SJSA1 (cell line): ENCODE measurements around the gene TUT4. TPM values are rescaled to one million over a fixed set of nuclear protein-coding genes. Genes with fewer than 3 reads are reported as not detected.

Experiments
- DNase-seq, 2 experiments: peaks; one replicate each; pipeline ENCODE4 v3.0.0-alpha.2; 2015 to 2020; ENCODE audit warnings: low spot score in 2 of 2, low read depth in 1 of 2
- H3K27ac ChIP-seq: fragments of 250-450 bp; sonication (Bioruptor Pico); 2 replicates; pipeline ENCODE4 v1.5.1; 2020; ENCODE audit warnings: mild to moderate bottlenecking, moderate library complexity
- H3K27me3 ChIP-seq: fragments of 250-450 bp; sonication (Bioruptor Pico); replicated peaks from 2 replicates; pipeline ENCODE4 v1.5.1; 2020; ENCODE audit warnings: mild to moderate bottlenecking, moderate library complexity
- H3K36me3 ChIP-seq: fragments of 250-450 bp; sonication (Bioruptor Pico); 2 replicates; pipeline ENCODE4 v1.5.1; 2020; ENCODE audit warnings: mild to moderate bottlenecking
- H3K4me1 ChIP-seq: fragments of 250-450 bp; sonication (Bioruptor Pico); replicated peaks from 2 replicates; pipeline ENCODE4 v1.6.1; 2021; ENCODE audit warnings: mild to moderate bottlenecking
- H3K4me3 ChIP-seq: fragments of 250-450 bp; sonication (Bioruptor Pico); 2 replicates; pipeline ENCODE4 v1.5.1; 2020; ENCODE audit warnings: mild to moderate bottlenecking
- H3K9me3 ChIP-seq: fragments of 250-450 bp; sonication (Bioruptor Pico); replicated peaks from 2 replicates; pipeline ENCODE4 v1.5.1; 2020; ENCODE audit warnings: mild to moderate bottlenecking
- total RNA-seq: library from RNA; depleted of rRNA; stranded (reverse); fragments of >200 nt; shearing (Covaris generic); gene quantifications from 2 replicates; pipeline ENCODE4 v1.2.3, GENCODE V29; 2014

The TUT4 gene
- total RNA-seq, 1 experiment from 2014 or later, result 28.2 TPM

GRCh38 chr1:52503706-52504105 lies 49.2 kb downstream of the TUT4 start:
- no peaks in the 10 kb centered on the region for H3K4me1 ChIP-seq
- DNase-seq, result no peak
- no peaks in the 10 kb centered on the region for H3K27me3 ChIP-seq
- peaks cover 8% of the 10 kb centered on the region for H3K36me3 ChIP-seq
- no peak overlapping the region for H3K4me3 ChIP-seq
- no peak overlapping the region for H3K27ac ChIP-seq
- H3K9me3 ChIP-seq, result no peaks in the 10 kb centered on the region

GRCh38 chr1:52502789-52503188 lies 50.1 kb downstream of the TUT4 start:
- no peak overlapping the region for H3K4me3 ChIP-seq
- H3K27me3 ChIP-seq, result no peaks in the 10 kb centered on the region
- no peaks in the 10 kb centered on the region for H3K4me1 ChIP-seq
- no peak for DNase-seq
- H3K9me3 ChIP-seq, result no peaks in the 10 kb centered on the region
- no peak overlapping the region for H3K27ac ChIP-seq
- H3K36me3 ChIP-seq, result peaks cover 8% of the 10 kb centered on the region

GRCh38 chr1:52487632-52488031 lies 65.3 kb downstream of the TUT4 start:
- H3K27ac ChIP-seq, result no peak overlapping the region
- no peak overlapping the region for H3K4me3 ChIP-seq
- no peaks in the 10 kb centered on the region for H3K4me1 ChIP-seq
- H3K9me3 ChIP-seq, result no peaks in the 10 kb centered on the region
- no peak for DNase-seq
- no peaks in the 10 kb centered on the region for H3K27me3 ChIP-seq
- H3K36me3 ChIP-seq, result peaks cover 40% of the 10 kb centered on the region

- no peak for DNase-seq
- H3K27ac ChIP-seq, result no peak overlapping the region
- H3K27me3 ChIP-seq, result no peaks in the 10 kb centered on the region
- H3K4me3 ChIP-seq, result no peak overlapping the region
- peaks cover 27% of the 10 kb centered on the region for H3K36me3 ChIP-seq
- no peaks in the 10 kb centered on the region for H3K4me1 ChIP-seq
- no peaks in the 10 kb centered on the region for H3K9me3 ChIP-seq
These were observed 70.4 kb downstream of the TUT4 start for GRCh38 chr1:52482326-52483004.

DNA sequence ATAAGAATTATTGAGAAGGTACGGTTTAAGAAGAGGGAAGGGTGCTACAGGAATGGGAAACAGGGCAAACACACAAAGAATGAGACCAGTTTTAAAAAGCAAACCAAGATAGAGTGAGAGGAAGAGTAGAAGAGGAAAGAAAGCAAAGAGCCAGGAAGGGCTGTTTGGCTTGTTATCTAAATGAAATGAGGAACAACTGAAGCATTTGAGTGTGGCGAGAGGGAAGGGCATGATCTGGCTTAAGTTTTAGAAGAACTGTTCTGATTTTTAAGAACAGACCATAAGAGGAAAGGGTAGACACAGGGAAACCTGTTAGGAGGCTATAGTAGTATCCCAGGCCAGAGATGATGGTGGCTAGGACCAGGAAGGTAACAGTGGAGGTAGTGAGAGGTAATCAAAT lies 73.8 kb downstream of the TUT4 start:
- H3K4me3 ChIP-seq, result no peak overlapping the region
- no peak for DNase-seq
- no peak overlapping the region for H3K27ac ChIP-seq

DNA sequence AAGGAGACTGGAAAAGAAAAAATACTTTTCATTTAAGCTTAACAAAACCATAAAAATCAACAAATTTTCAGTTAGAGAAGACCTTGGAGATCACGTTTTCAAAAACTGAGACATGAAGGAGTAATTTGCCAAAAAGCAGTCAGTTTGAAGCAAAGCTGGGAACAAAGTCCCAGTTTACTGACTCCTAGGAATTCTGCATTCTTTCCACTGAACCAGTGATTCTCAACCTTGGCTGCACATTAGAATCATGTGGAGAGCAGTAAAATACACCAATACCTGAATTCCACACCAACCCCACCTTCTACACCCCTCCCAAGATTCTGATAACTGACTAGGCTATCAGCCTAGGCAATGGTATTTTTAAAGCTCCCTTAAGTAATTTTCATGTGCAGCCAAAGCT lies 75.0 kb downstream of the TUT4 start:
- H3K27ac ChIP-seq, result no peak overlapping the region
- H3K4me1 ChIP-seq, result no peaks in the 10 kb centered on the region
- no peak overlapping the region for H3K4me3 ChIP-seq
- no peaks in the 10 kb centered on the region for H3K9me3 ChIP-seq
- H3K36me3 ChIP-seq, result peaks cover 36% of the 10 kb centered on the region
- DNase-seq, result no peak
- no peaks in the 10 kb centered on the region for H3K27me3 ChIP-seq

More for the DNA sequence above, 73.8 kb downstream of the TUT4 start:
- no peaks in the 10 kb centered on the region for H3K9me3 ChIP-seq
- H3K36me3 ChIP-seq, result peaks cover 33% of the 10 kb centered on the region
- no peaks in the 10 kb centered on the region for H3K4me1 ChIP-seq
- H3K27me3 ChIP-seq, result no peaks in the 10 kb centered on the region

GRCh38 chr1:52476943-52477342 lies 75.9 kb downstream of the TUT4 start:
- DNase-seq, result no peak
- Histone ChIP-seq H3K4me1 (no peaks in the 10 kb centered on the region), H3K4me3 (no peak overlapping the region), H3K27me3 (no peaks in the 10 kb centered on the region), H3K36me3 (peaks cover 36% of the 10 kb centered on the region), H3K9me3 (no peaks in the 10 kb centered on the region), H3K27ac (no peak overlapping the region)

DNA sequence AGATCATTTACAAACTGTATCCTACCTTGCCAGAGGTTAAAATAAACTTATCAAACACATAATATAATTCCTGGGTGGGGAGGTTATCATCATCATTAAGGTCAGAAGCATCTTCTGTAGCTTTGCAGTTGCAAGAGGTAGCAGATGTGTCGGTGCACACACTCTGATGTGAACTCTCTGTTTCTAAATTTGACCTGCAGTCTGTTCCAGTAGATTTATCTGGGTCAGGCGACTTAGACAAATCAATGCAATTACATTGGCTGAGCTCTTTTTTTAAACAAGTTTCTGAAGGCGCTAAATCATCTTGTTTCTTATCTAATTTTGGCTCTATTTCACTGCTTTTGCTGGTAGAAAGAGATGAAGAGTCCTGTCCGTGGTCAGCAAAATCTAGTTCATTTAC lies 78.1 kb downstream of the TUT4 start:
- Histone ChIP-seq H3K9me3 (no peaks in the 10 kb centered on the region), H3K4me3 (no peak overlapping the region), H3K36me3 (peaks cover 29% of the 10 kb centered on the region), H3K27ac (no peak overlapping the region), H3K4me1 (no peaks in the 10 kb centered on the region), H3K27me3 (no peaks in the 10 kb centered on the region)
- no peak for DNase-seq

DNA sequence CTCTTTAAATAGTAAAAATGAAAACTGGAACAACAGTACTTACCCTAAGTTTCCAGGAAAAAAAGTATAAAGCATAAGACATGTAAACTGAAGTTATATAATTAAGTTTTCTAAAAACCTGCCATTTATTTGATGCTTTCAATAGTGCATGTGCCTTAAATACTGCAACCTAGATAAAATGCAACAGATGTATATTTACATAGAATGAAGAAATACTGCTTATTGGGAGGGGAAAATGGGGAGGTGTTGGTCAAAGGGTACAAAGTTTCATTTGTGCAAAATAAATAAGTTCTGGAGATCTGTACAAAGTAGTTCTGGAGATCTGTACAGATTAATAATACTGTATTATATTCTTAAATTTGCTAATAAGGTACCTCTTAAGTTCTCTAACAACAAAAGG lies 79.9 kb downstream of the TUT4 start:
- no peak overlapping the region for H3K4me3 ChIP-seq
- no peaks in the 10 kb centered on the region for H3K4me1 ChIP-seq
- no peak for DNase-seq
- peaks cover 21% of the 10 kb centered on the region; the same call in 1 of the 2 replicates for H3K36me3 ChIP-seq
- no peak overlapping the region for H3K27ac ChIP-seq
- no peaks in the 10 kb centered on the region for H3K27me3 ChIP-seq
- no peaks in the 10 kb centered on the region for H3K9me3 ChIP-seq

GRCh38 chr1:52472384-52472783 lies 80.5 kb downstream of the TUT4 start:
- H3K4me3 ChIP-seq, result no peak overlapping the region

DNA sequence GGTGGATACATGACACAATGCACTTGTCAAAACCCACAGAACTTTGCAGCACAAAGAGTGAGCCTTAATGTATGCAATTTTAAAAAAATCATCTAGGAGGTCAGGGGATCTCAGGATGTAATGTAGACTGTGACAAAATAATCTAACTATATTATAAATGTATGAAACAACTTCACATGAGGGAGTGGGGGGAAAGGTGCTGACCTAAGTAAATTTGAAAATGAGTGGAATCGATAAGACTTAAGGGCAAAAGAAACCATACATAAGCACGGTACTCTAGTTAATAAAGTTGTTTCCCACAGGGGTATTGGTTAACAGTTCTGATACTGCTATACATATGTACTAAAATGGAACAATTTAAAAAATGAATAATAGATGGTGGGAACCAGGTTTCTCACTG lies 83.8 kb downstream of the TUT4 start:
- Histone ChIP-seq H3K27ac (no peak overlapping the region), H3K4me1 (no peaks in the 10 kb centered on the region), H3K4me3 (no peak overlapping the region), H3K9me3 (no peaks in the 10 kb centered on the region), H3K36me3 (0 out of 2 replicates have a peak, but pooled peaks cover 8% of the 10 kb centered on the region), H3K27me3 (no peaks in the 10 kb centered on the region)
- DNase-seq, result no peak

More at GRCh38 chr1:52472384-52472783, 80.5 kb downstream of the TUT4 start:
- peaks cover 21% of the 10 kb centered on the region; the same call in 1 of the 2 replicates for H3K36me3 ChIP-seq
- no peak for DNase-seq
- no peaks in the 10 kb centered on the region for H3K4me1 ChIP-seq
- H3K9me3 ChIP-seq, result no peaks in the 10 kb centered on the region
- H3K27ac ChIP-seq, result no peak overlapping the region
- no peaks in the 10 kb centered on the region for H3K27me3 ChIP-seq

DNA sequence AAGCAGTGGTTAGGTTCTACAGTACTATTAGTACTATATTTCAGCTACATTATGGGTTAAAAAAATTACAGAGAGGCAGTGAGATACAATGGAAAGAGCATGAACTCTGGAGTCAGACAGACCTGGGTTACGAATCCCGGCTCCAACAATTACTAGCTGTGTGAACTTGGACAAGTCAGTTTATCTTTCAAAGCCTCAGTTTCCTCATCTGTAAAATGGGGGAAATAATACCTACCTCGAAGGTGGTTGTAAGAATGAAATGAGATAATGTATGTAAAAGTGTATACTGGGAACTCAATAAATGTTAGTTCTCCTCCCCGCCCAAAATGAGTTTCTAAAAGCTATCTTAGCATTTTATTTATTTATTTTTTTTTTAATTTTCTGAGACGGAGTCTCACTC lies 89.0 kb downstream of the TUT4 start:
- no peak overlapping the region for H3K4me3 ChIP-seq
- H3K27me3 ChIP-seq, result no peaks in the 10 kb centered on the region
- no peak for DNase-seq

DNA sequence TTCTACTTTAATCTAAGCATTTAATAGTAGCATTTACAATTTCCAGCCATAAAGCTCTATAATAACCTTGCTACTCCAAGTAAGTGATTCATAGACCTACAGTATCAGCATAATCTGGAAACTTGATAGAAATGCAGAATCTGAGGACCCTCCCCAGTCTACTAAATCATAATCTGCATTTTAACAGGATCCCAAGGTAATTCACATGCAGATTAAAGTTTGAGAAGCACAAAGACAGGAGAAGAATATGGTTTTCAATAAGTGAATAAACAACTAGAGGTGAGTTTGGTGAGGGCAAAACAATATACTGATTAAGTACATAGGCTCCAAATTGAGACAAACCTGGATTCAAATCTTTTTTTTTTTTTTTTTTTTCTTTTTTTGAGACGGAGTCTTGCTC lies 91.1 kb downstream of the TUT4 start:
- Histone ChIP-seq H3K4me1 (no peaks in the 10 kb centered on the region), H3K27ac (no peak overlapping the region), H3K27me3 (no peaks in the 10 kb centered on the region), H3K9me3 (no peaks in the 10 kb centered on the region), H3K4me3 (no peak overlapping the region), H3K36me3 (no peaks in the 10 kb centered on the region)
- no peak for DNase-seq

More for the DNA sequence above, 89.0 kb downstream of the TUT4 start:
- H3K4me1 ChIP-seq, result no peaks in the 10 kb centered on the region
- H3K9me3 ChIP-seq, result no peaks in the 10 kb centered on the region
- no peaks in the 10 kb centered on the region for H3K36me3 ChIP-seq
- H3K27ac ChIP-seq, result no peak overlapping the region

GRCh38 chr1:52460694-52461093 lies 92.2 kb downstream of the TUT4 start:
- H3K27me3 ChIP-seq, result no peaks in the 10 kb centered on the region
- no peak for DNase-seq
- H3K36me3 ChIP-seq, result no peaks in the 10 kb centered on the region
- no peaks in the 10 kb centered on the region for H3K9me3 ChIP-seq
- no peak overlapping the region for H3K4me3 ChIP-seq
- no peaks in the 10 kb centered on the region for H3K4me1 ChIP-seq
- no peak overlapping the region for H3K27ac ChIP-seq

GRCh38 chr1:52455686-52456085 lies 97.2 kb downstream of the TUT4 start:
- H3K4me3 ChIP-seq, result no peak overlapping the region
- DNase-seq, result no peak
- no peak overlapping the region for H3K27ac ChIP-seq
- H3K9me3 ChIP-seq, result no peaks in the 10 kb centered on the region
- H3K36me3 ChIP-seq, result peaks cover 8% of the 10 kb centered on the region
- no peaks in the 10 kb centered on the region for H3K27me3 ChIP-seq
- no peaks in the 10 kb centered on the region for H3K4me1 ChIP-seq
